HG02943 (cell line): ENCODE results near the gene RASL11B.

Experiments
- ATAC-seq: cut with Tn5 transposase; IDR thresholded peaks from one replicate; pipeline ENCODE4 v1.9.1; 2021; ENCODE audit warnings: mild to moderate bottlenecking, low read depth, moderate library complexity; ENCODE audit not compliant: unreplicated experiment

The RASL11B gene

DNA sequence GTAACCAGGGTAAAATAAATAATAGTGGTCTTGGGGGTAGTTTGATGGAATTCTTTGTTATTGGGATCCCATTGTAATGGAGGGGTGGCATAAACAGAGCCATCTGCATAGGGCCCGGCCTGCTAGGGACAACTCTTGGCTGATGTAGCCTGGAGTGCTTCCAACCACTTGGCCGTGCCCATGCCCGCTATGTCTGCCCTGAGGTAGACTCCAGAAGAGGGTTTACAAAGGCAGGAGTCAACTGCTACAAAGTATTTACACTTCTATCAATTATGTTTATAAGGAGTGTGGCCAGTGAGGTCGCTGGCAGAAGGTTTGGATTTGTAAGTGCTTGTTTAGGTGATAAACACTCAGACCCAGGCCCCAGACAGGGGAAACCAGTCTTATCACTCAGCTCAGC lies 8.1 kb downstream of the RASL11B start:
- ATAC-seq: no peak

DNA sequence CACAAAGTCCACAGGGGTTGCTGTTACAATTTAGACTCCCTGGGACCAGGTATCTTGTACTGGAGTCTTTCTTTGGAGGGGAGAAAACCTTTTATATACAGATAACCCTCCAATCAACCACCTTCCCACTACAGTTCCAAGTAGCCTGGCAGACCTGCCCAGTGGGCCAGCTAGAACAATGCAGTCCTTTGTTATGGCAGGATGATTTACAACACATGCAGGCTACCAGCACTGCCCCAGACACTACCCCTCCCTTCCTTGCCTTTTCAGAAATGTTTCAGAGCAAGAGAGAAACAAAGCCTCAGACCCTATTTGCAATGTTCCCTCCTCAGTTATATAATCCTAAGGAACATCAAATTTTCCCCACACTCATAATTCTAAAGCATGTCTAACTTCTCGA lies 11.1 kb downstream of the RASL11B start:
- ATAC-seq: no peak

DNA sequence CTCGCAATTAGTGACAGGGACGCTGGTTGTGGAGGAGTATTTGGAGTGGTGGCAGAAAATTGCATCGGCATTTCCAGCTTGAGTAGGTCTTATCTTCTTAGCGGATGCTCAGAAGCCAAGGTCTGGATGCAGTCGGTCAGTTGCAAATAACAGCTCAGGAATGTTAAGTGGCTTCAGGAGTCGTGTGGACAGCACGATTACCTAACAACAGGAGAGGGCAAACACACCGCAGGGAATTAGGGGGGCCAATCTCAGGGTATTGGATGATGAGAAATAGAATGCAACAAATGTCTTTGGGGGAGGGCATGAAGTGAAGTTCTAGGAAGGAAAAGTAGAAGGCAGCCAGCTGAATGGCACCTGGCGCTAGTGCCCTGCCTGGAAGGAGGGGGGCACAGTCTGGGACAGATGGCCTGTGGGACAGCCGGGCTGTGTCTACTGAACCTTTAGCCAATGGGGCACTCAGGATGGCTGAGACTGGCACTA lies 11.8 kb downstream of the RASL11B start:
- ATAC-seq: no peak

DNA sequence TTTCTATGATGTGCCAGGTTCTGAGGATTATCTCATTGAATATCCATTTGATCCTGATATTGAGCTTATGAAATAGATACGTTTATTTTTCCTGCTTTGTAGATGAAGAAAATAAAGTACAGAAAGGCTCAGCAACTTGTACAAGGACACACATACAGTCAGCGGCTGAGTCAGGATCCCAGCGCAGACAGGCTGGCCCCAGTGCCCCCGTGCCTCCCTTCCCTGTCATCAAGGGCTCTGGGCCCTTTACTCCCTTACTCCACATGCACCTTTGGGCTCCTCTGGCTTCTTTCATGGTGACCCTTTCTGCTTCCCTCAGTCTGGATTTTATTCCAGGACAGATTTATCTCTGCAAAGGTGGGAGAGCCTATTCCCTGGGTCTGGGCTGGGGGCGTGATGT lies 12.8 kb downstream of the RASL11B start:
- no peak for ATAC-seq

DNA sequence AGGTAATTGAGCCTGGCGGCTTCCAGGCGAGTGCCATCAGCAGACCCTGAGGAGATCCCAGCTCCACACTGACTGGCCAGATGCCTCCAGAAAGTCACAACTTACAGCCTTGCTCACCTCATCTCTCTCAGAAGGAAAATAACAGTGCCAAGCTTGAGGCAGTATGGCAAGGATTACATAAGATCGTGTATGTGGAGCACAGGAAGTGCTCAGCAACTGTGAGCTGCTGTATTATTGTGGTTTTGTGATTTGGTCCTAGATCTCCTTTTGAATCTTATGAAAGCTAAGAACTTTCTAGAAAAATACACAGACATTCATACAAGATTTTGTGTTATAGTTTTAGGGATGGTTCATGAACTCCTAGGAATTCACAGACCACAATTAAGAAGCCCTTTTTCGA lies 14.0 kb downstream of the RASL11B start:
- no peak for ATAC-seq

DNA sequence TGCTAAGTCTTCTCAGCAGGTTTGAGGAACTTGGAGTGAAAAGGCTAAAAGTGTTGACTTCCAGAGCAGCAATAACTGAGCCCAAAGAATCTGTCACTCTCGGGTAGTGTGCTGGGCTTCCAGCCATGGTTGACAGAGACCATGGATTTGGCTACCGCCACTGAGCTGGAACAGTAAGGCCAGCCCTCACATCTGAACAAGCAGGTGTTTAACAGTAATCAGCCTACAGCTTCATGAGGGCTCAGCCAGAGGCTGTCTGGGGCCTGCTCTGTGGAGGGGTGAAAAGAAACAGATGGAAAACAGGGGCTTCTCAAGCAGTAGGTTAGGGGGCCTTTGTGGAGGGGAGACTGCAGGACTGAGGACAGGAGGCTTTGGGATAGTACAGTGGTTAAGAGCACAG lies 14.9 kb downstream of the RASL11B start:
- no peak for ATAC-seq

DNA sequence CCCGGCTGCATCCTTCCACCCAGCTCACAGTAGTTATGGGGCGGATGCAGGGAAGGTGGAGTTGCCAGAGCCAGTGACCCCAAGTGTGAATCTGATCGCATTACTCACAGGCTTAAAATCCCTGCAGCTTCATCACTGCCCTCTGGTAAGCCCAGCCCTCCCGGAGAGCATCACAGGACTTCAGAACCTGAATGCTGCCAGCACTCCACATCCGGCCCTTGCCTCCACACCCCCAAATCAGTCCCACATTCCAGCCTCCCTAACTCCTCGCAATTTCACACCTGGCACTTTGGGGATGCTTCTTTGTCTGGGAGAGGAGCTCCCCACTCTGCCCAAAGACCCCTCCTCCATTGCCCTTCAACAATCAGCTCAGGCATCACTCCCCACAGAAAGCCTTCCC lies 15.6 kb downstream of the RASL11B start:
- ATAC-seq: no peak

DNA sequence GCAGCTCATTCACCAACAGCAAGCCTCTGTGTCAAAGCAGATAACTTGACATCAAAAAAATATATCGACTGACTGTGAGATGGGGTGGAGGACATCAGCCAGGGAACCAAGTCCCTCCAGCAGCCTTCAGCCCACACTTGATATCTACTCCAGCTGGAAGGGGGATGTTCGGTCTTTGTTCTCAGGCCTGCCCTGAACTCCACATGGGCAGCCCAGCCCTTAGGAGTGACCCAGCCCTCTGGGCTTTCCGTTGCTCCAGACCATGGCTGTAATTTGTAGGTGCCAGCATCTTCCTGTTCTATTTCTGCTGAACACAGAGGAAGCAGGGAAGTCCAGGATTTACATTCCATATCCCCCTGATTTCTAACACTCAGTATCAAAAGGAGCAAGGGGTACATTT lies 17.4 kb downstream of the RASL11B start:
- ATAC-seq: no peak

DNA sequence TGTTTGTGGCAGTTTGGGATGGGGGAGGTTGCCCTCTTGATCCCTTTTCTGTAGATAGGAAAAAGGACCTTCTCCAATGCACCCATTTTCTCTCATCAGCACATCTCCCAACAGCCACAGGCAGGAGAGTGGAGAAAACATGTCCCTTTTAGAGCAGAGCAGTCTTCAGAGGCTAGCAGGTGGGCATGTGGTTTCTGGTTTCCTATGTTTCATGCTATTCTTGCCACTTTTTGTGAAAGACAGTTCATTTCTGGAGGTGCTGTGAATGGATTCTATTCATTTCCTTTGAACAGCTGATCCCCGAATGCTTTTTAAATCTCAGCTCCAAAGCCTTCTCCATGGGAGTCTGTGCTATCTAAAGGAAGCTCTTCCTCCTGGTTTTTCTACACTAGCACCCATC lies 18.9 kb downstream of the RASL11B start:
- no peak for ATAC-seq

DNA sequence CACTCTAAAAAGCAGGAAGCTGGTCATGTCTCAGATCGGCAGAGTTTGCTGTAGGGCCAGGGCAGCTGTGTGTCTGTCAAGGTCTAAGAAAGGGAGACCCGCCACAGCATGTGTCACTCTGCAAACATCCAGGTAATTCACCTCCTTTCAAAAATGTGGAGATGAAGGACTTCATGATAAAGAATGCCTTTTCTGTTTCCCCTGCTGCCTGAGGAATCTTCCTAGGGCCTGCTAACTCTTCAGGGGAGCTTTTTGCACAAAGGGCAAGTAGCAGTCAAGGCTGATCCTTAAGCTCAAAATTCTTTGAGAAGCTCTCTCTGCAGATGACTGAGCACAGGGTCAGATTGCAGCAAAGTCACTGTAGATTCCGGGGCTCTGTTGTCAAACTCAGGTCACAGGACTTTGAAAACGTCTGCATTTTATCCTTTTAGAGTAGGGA lies 21.1 kb downstream of the RASL11B start:
- ATAC-seq: no peak

DNA sequence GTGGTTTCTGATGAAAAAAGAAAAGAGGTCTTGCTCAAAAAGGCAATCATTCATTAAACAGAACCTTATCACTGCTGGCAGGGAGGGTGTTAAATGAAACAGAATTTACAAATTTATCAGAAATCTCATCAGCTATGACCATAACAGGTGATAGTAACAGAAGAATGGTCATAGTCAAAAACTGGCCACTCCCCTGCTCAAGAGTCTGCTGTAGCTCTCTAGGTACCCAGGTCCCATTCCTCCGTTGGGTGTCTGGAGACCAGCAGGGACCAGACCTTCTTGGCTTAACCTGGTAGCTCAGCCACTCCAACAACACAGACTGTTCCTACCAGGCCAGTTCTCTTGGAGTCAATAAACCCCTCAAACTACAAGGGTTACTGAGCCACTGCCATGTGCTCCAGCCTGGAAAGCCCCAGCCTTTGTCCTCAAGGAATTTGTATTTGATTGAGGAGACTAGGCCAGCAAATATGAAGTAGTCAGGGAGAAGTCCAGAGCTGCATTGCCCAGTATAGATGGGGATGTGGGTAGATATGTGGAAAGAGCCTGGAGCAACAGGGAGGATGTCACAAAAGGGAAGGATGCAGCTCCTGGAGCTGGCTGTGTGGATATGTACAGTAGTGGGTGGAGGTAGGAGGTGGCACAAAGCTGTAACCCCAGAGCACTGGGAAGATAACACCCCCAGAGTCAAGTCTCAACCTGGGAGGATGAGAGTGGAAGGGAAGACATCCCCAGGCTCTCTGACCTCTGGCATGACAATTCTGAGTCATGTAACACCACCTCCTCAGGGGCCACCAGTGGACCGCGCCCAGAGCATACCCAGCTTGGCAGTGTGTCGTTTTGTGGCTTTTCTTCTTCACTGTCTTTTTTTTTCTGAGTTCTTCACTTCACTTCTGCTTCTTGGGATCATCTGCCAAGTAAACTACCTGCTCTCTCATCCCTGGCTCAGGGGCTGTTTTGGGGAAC lies 21.9 kb downstream of the RASL11B start:
- no peak for ATAC-seq

DNA sequence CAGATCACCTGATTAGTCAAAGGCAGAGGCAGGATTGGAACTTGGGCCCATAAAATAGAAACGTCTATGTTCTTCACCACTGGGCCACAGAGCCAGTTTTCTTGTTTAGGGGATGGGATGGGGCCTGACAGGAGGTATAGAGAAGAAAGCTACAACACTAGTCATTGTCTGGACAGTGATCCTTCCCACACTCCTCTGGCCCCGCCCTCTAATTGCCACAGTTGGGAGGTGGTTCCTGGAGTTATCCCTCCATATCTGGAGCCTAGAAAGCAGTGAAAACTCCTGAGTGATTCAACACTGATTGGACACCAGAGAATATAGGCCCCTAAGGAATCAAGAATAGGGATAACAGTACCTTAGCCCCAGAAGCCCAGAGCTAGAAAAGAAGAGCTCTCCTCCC lies 22.9 kb downstream of the RASL11B start:
- ATAC-seq: no peak

DNA sequence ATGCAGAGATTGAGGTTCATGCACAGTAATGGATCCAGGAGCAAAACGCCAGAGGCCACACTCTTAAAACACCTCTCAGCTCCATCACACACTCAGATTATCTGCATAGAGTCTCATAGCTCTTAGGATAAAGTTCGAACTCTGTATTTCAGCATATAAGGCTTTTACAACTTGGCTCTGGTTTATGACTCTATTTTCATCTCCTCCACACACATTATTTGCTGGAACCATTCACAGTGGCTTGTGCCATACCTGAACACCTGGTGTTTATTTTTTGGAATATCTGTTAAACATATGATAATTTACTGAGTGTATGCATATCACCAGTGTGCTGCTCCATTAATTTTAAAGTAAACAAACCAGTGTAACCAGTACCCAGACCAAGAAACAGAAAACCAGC lies 27.2 kb downstream of the RASL11B start:
- no peak for ATAC-seq

DNA sequence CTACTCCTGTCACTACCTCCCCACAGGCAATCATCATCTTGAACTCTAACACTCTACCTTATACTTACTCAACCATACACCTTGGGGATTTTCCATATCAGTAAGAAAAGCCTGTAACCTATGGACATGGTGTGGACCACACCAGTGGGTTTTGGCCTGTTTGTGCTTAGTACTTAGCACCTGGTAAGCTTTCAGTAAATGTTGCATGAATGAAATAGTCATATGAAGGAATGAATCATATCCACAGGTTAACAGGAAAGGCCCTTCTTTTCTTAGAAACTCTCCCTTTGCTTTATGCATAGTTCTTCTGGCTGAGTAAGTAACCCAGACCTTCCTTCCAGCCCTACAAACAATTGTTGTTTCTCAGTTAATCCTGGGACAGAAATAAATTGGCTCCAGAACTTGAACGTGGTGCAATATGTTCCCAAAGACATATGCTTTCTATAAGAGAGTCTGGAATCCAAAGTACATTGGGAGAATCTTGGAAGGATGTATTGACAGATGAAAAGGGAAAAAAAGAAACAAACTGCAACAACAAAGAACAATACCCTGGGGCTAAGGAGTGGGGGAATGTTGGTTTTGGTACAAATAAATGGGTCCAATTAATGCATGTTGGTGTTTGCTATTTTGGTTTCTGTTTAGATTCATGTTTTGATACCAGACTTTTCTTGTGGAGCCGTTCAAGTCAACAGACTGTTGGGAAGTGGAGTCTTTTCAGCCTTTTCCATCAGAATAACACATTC lies 27.8 kb downstream of the RASL11B start:
- ATAC-seq: no peak

DNA sequence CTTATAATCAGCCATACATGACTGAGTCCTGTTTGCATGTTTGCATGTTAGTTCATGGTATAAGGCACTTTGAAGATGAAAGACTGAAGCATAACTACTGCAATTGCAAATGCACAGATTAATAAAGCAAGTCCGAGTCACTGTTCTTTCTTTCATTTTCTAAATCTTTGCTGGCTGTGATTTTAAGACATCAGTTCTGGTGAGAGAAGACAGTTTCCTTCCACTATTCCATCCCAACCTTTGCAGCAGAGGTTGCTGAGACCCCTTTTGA lies 28.3 kb downstream of the RASL11B start:
- no peak for ATAC-seq

DNA sequence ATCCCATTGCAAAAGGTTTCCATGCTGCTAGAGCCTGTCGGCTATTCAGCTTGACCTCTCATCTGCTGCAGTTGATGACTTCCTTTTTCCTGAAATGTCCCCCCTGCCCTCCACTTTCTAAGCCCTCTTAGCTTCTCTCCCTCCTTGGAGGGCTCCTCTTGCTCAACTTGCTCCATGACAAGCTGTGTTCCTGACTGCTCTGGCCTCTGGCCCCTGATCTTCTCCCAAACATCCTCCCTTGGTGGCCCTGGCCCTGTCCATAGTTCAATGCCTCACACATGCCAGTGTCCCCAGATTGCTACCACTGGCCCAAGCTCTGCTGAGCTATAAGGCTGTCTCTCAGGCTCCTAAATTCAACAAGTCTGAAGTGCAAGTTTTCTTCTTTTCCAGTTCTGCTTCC lies 29.6 kb downstream of the RASL11B start:
- no peak for ATAC-seq

DNA sequence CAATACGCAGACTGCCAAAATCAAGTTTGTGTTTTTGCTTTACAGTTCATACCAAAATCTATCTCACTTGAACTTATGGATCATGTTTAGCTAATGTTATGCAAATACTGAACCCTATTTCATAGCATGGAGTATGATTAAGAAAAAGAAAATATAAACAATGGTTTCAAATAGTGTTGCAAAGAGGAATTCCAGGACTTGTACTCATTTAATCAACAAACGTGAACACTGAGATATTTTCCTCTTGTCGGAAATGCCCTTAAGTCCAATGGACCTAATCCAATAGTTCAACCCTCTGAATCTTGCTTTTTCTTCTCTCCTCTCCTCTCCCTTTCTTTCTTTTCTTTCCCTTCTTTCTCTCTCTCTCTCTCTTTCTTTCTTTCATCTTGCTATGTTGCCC lies 30.8 kb downstream of the RASL11B start:
- no peak for ATAC-seq

DNA sequence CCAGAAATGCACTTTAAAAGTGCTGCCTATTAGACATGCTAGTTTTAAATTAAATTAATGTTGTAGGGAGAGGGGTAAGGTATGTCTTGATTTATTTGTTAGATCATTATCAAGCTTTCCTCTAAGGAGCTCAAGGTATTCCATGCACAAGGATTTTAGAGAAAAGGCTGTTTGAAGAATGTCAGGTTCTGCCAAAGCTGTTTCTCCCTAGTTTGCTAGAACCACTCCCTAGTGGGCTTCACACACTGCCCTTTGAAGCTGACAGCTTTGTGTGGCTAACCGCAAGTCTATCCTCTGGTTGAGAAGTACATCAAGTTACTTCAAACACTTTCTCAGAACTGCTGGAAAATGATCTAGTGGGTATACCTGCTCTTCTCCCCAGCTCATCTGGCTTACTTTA lies 32.3 kb downstream of the RASL11B start:
- no peak for ATAC-seq

DNA sequence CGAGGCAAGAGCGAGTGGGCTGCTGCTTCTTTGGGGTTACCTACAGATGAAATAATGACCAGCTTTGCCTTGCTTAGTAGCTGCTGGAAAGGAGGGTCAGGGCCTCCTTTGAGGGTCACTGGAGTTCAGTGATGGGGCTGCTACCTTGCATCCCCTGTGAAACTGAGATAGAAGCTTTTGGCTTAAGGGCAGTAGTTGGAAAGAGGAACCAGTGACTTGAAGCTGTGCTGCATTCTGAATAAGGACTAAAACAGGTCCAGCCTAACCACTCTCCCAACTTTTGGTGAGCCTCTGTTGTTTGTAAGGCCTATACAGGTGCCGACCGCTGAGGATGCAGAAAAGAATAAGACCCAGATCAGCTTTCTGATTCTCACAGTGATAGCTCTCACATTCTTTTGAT lies 41.2 kb downstream of the RASL11B start:
- no peak for ATAC-seq

DNA sequence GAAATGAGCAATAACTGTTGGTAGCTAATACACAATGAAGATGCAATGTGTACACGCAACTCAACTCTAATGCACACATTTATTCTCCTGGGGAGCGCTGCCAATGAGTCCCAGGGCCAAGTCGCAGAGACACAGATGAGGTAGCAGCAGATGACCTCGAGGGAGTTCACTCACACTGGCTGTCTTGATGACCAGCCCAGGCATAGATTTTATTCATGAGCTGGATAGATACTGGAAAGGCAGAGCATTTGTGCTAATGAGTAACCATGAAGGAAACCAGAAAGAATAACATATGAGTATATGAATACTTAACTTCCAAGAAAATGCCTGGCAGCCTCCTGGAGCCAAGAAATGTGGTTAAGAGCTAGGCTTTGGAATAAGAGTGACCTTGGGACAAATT lies 42.3 kb downstream of the RASL11B start:
- no peak for ATAC-seq

DNA sequence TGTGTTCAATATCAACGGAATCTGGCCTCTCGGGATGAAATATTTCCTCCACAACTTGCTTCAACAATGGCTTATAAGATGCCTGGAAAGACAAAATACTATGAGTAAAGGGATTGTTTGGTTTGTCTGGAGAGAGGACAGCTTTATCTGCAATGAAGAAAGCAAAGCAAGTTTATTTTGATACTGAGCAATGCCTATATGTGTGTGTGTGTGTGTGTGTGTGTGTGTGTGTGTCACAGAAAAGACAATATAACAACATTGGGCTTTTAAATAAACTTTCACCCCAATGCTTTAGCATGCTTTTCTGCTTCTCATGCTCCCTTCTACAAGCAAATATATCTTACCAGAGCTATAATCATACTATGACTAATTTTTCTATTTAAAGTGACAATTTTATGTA lies 45.4 kb downstream of the RASL11B start:
- no peak for ATAC-seq

DNA sequence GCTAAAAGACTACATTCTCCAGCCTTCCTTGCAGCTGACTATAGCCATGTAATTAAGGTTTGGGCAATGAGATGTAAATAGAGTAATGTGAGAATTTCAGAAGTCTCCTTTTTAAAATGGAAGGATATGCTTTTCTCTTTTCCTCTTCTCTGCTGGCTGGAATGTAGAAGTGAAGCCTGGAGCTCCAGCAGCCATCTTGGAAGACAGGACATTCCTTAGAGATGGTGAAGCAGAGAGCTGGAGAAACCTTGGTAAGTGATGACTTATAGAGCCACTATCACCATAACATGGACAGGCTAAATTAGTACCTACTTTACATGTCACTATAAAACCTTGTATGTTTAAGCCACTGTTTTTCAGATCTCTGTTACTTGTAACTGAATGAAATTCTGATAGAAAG lies 48.0 kb downstream of the RASL11B start:
- ATAC-seq: no peak
